H1 (cell line): Measurements from ENCODE around the gene PLEKHG4. TPM values are rescaled to one million over a fixed set of nuclear protein-coding genes. Genes with fewer than 3 reads are reported as not detected.

ENCODE experiments used
- CEBPB ChIP-seq: IDR thresholded peaks from 2 replicates; pipeline ENCODE4 v1.6.1; 2012; ENCODE audit warnings: low read depth, low read length
- EP300 ChIP-seq, 2 experiments: IDR thresholded peaks; 1 replicate in 1 of 2; 2 replicates in 1 of 2; pipeline ENCODE4 v1.6.1; 2011 to 2012; ENCODE audit warnings: low read depth in 2 of 2, low read length in 2 of 2, mild to moderate bottlenecking in 2 of 2, borderline replicate concordance in 1 of 2, inconsistent platforms in 1 of 2, moderate library complexity in 1 of 2
- EZH2 ChIP-seq: fragments of 200-600 bp; sonication (generic); IDR thresholded peaks from 2 replicates; pipeline ENCODE4 v1.7.1; 2012; ENCODE audit warnings: low read depth, mild to moderate bottlenecking, moderate library complexity, low read length, inconsistent platforms; ENCODE audit not compliant: severe bottlenecking
- POU5F1 ChIP-seq: IDR thresholded peaks from 2 replicates; pipeline ENCODE4 v1.6.1; 2011; ENCODE audit warnings: low read depth, mild to moderate bottlenecking, low read length, moderate library complexity
- SP1 ChIP-seq: IDR thresholded peaks from 2 replicates; pipeline ENCODE4 v1.6.1; 2011; ENCODE audit warnings: low read depth, low read length
- YY1 ChIP-seq: IDR thresholded peaks from 2 replicates; pipeline ENCODE4 v1.6.1; 2011; ENCODE audit warnings: low read depth, mild to moderate bottlenecking, low read length
- ZNF274 ChIP-seq: IDR thresholded peaks from 2 replicates; pipeline ENCODE4 v1.7.0; 2012; ENCODE audit warnings: low read length, borderline replicate concordance; ENCODE audit errors: extremely low read depth
- polyA plus RNA-seq, 7 experiments: library from polyadenylated mRNA; depleted of rRNA in 3 of 7; stranded (reverse) in 5 of 7; unstranded in 2 of 7; fragments of >200 nt in 5 of 7; fragments of 200-250 nt in 2 of 7; gene quantifications; 1 replicate in 5 of 7; 2 replicates in 1 of 7; 4 replicates in 1 of 7; pipeline versions ENCODE4 v1.2.1 to v1.2.3, GENCODE V29; 2011 to 2013; ENCODE audit warnings: missing spikeins in 2 of 7, mixed read lengths in 2 of 7
- total RNA-seq: library from RNA; stranded (reverse); fragmentation: NEBNext Ultra II Directional; extraction: Animal tissue kit (Norgen Biotek cat#: 25700); gene quantifications from 2 replicates; pipeline ENCODE4 v1.2.1, GENCODE V29; 2021
- TF ChIP-seq, protein P1 (sequence below): IDR thresholded peaks from 2 replicates; pipeline ENCODE4 v1.6.1; 2012; ENCODE audit warnings: inconsistent platforms

PLEKHG4 gene
- total and polyA plus RNA-seq, 2 of the 8 experiments (the other 6 are each of a cell fraction or from before 2014, with no cell fraction given): 7.7 to 11.1 TPM

- TF ChIP-seq EP300 (IDR thresholded peaks at IDR 0.05; ENCODE audit: borderline replicate concordance in 1 of 2, low read depth in 2 of 2, low read length in 2 of 2) (no peak), YY1 (no peak), CEBPB (no peak), POU5F1 (no peak), EZH2 (no peak), ZNF274 (no peak), SP1 (no peak)
- TF ChIP-seq, protein P1, sequence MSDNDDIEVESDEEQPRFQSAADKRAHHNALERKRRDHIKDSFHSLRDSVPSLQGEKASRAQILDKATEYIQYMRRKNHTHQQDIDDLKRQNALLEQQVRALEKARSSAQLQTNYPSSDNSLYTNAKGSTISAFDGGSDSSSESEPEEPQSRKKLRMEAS: no peak
These were observed 24.7 kb downstream of the PLEKHG4 start (continued) for GRCh38 chr16:67304020-67304419.
